ENCODE results near the gene CIAPIN1. TPM values are rescaled to one million over a fixed set of nuclear protein-coding genes. Genes with fewer than 3 reads are reported as not detected.

CIAPIN1 gene
- polyA plus RNA-seq, 1 of the 3 experiments (the other 2 are of a cell fraction) = 43.6 TPM

DNA sequence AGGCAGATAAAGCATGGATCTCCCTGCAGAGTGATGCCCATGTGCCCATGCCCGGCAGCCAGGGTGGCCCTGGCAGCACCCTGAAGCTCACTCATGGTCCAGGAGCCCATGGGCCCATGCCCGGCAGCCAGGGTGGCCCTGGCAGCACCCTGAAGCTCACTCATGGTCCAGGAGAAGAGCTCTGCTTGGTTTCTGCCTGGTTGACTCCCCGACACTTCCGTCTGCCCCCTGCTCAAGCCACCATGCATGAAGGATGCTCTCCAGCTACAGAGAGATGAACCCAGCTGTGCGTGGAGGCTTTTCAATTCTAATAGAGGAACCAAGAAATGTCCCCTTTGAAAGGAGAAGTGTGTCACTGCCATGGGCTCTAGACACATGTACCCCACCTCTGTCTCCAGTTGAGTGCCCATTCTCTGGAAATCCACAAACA is 33.9 kb downstream of the CIAPIN1 start:
- Histone ChIP-seq H3K4me2 (no peak overlapping the region), H3F3A (replicated peaks; ENCODE audit: insufficient read depth) (peaks cover 4% of the 10 kb centered on the region), H3K27ac (ENCODE audit: low read depth in 2 of 2, low read length in 1 of 2) (no peak overlapping the region), H3K4me3 (ENCODE audit: low read depth in 2 of 2, low read length in 1 of 2) (no peak overlapping the region), H3K9me2 (no peaks in the 10 kb centered on the region), H3K79me2 (ENCODE audit: insufficient read depth) (no peaks in the 10 kb centered on the region), H3K4me1 (ENCODE audit: control insufficient read depth in 1 of 2, insufficient read depth in 2 of 2, low read depth in 1 of 2, low read length in 1 of 2) (peaks cover 0 to 37% of the 10 kb centered on the region in 2 experiments; a peak in 1 of 4 replicates), H3K9ac (no peak overlapping the region), H3K36me3 (replicated peaks in 1 of 2; ENCODE audit: control insufficient read depth in 1 of 2, insufficient read depth in 2 of 2, low read length in 1 of 2) (no peaks in the 10 kb centered on the region), H3K9me3 (no peaks in the 10 kb centered on the region), H2AFZ (ENCODE audit: low read depth) (no peak overlapping the region), H3K27me3 (ENCODE audit: insufficient read depth) (no peaks in the 10 kb centered on the region), H4K20me1 (ENCODE audit: insufficient read depth) (no peaks in the 10 kb centered on the region)
- ChIA-PET POLR2A (interaction anchor here (0.6 kb wide), 3 partner anchors 12 to 132 kb away, joined by 3 to 4 read pairs (median 3); no protein-coding TSS in a partner anchor), CTCF (interaction anchor here (1.4 to 17.3 kb wide), 5 partner anchors 9 to 112 kb away, joined by 3 to 544 read pairs (median 5); no protein-coding TSS in a partner anchor)
- TF ChIP-seq TAF1 (IDR thresholded peaks at IDR 0.05; ENCODE audit: borderline replicate concordance, low read depth, low read length) (no peak), USF1 (IDR thresholded peaks at IDR 0.05; ENCODE audit: borderline replicate concordance, low read depth) (no peak), CTCF (IDR thresholded peaks at IDR 0.05) (no peak), ZBTB33 (IDR thresholded peaks at IDR 0.05; ENCODE audit: borderline replicate concordance, low read depth) (no peak), RXRA (IDR thresholded peaks at IDR 0.05; ENCODE audit: borderline replicate concordance, low read depth) (no peak), JUND (IDR thresholded peaks at IDR 0.05) (no peak), MAX (IDR thresholded peaks at IDR 0.05; ENCODE audit: low read depth) (no peak), GABPA (IDR thresholded peaks at IDR 0.05; ENCODE audit: low read depth) (no peak), RCOR1 (IDR thresholded peaks at IDR 0.05; ENCODE audit: low read length) (no peak), FOXJ3 (CRISPR knock-in tag; IDR thresholded peaks at IDR 0.05) (no peak), FOXM1 (IDR thresholded peaks at IDR 0.05; ENCODE audit: low read depth) (no peak)
- TF ChIP-seq, protein P1, sequence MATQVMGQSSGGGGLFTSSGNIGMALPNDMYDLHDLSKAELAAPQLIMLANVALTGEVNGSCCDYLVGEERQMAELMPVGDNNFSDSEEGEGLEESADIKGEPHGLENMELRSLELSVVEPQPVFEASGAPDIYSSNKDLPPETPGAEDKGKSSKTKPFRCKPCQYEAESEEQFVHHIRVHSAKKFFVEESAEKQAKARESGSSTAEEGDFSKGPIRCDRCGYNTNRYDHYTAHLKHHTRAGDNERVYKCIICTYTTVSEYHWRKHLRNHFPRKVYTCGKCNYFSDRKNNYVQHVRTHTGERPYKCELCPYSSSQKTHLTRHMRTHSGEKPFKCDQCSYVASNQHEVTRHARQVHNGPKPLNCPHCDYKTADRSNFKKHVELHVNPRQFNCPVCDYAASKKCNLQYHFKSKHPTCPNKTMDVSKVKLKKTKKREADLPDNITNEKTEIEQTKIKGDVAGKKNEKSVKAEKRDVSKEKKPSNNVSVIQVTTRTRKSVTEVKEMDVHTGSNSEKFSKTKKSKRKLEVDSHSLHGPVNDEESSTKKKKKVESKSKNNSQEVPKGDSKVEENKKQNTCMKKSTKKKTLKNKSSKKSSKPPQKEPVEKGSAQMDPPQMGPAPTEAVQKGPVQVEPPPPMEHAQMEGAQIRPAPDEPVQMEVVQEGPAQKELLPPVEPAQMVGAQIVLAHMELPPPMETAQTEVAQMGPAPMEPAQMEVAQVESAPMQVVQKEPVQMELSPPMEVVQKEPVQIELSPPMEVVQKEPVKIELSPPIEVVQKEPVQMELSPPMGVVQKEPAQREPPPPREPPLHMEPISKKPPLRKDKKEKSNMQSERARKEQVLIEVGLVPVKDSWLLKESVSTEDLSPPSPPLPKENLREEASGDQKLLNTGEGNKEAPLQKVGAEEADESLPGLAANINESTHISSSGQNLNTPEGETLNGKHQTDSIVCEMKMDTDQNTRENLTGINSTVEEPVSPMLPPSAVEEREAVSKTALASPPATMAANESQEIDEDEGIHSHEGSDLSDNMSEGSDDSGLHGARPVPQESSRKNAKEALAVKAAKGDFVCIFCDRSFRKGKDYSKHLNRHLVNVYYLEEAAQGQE (IDR thresholded peaks at IDR 0.05; ENCODE audit: low read depth, low read length) = no peak
- no peak for DNase-seq
- 97% methylated on average over 3 of the region's 5 CpGs for WGBS (ENCODE audit: low lambda C conversion rate)
